Trophoblast cell (in vitro differentiated cells and primary cell): Measurements from ENCODE around the gene PEX12.

Experiments
- DNase-seq, 2 donors: peaks; one replicate each; pipeline ENCODE4 v3.0.0-alpha.2; 2016
- H2AFZ ChIP-seq: 2 replicates; pipeline ENCODE4 v1.6.1; 2013; ENCODE audit warnings: low read length, moderate library complexity, mild to moderate bottlenecking; ENCODE audit not compliant: insufficient read depth, poor library complexity
- H2AK5ac ChIP-seq: 2 replicates; pipeline ENCODE4 v1.6.1; 2013; ENCODE audit warnings: mild to moderate bottlenecking, low read length
- H2BK120ac ChIP-seq: 2 replicates; pipeline ENCODE4 v1.6.1; 2013; ENCODE audit warnings: low read length, mild to moderate bottlenecking, moderate library complexity; ENCODE audit not compliant: insufficient read depth, poor library complexity
- H2BK12ac ChIP-seq: 2 replicates; pipeline ENCODE4 v1.6.1; 2013; ENCODE audit warnings: mild to moderate bottlenecking, low read length, moderate library complexity
- H2BK5ac ChIP-seq: 2 replicates; pipeline ENCODE4 v1.6.1; 2013; ENCODE audit warnings: low read length, low read depth, moderate library complexity, mild to moderate bottlenecking; ENCODE audit not compliant: poor library complexity
- H3K14ac ChIP-seq: 2 replicates; pipeline ENCODE4 v1.6.1; 2013; ENCODE audit warnings: mild to moderate bottlenecking, low read length
- H3K18ac ChIP-seq: 2 replicates; pipeline ENCODE4 v1.6.1; 2013; ENCODE audit warnings: mild to moderate bottlenecking, low read length
- H3K23ac ChIP-seq: 2 replicates; pipeline ENCODE4 v1.6.1; 2013; ENCODE audit warnings: low read length
- H3K27ac ChIP-seq: 2 replicates; pipeline ENCODE4 v1.5.1; 2013; ENCODE audit warnings: low read depth, mild to moderate bottlenecking, inconsistent platforms, low read length, moderate library complexity
- H3K27me3 ChIP-seq: 2 replicates; pipeline ENCODE4 v1.6.1; 2013; ENCODE audit warnings: inconsistent platforms, mild to moderate bottlenecking, low read length, moderate library complexity; ENCODE audit not compliant: insufficient read depth
- H3K36me3 ChIP-seq, 2 experiments: 1 replicate in 1 of 2; 2 replicates in 1 of 2; pipeline ENCODE4 v1.6.1; 2013; ENCODE audit warnings: low read length in 2 of 2, mild to moderate bottlenecking in 2 of 2, moderate library complexity in 1 of 2; ENCODE audit not compliant: insufficient read depth in 2 of 2, control insufficient read depth in 1 of 2
- H3K4ac ChIP-seq: 2 replicates; pipeline ENCODE4 v1.6.1; 2013; ENCODE audit warnings: low read depth, mild to moderate bottlenecking, low read length, moderate library complexity
- H3K4me1 ChIP-seq, 2 experiments: 1 replicate in 1 of 2; 2 replicates in 1 of 2; pipeline ENCODE4 v1.6.1; 2013; ENCODE audit warnings: low read length in 2 of 2, mild to moderate bottlenecking in 2 of 2, moderate library complexity in 1 of 2; ENCODE audit not compliant: insufficient read depth in 2 of 2, control insufficient read depth in 1 of 2
- H3K4me2 ChIP-seq: 2 replicates; pipeline ENCODE4 v1.6.1; 2013; ENCODE audit warnings: inconsistent platforms, mild to moderate bottlenecking, low read length, moderate library complexity
- H3K4me3 ChIP-seq: 2 replicates; pipeline ENCODE4 v1.5.1; 2013; ENCODE audit warnings: mild to moderate bottlenecking, low read depth, low read length, inconsistent platforms
- H3K79me1 ChIP-seq: one replicate; pipeline ENCODE4 v1.6.1; 2013; ENCODE audit warnings: low read length
- H3K79me2 ChIP-seq: 2 replicates; pipeline ENCODE4 v1.6.1; 2013; ENCODE audit warnings: low read length, mild to moderate bottlenecking; ENCODE audit not compliant: control insufficient read depth, insufficient read depth, poor library complexity
- H3K9ac ChIP-seq: 2 replicates; pipeline ENCODE4 v1.6.1; 2013; ENCODE audit warnings: mild to moderate bottlenecking, low read length
- H3K9me3 ChIP-seq: 2 replicates; pipeline ENCODE4 v1.6.1; 2013; ENCODE audit warnings: low read depth, mild to moderate bottlenecking, control low read depth, inconsistent platforms, low read length; ENCODE audit not compliant: insufficient read depth
- H4K12ac ChIP-seq: 2 replicates; pipeline ENCODE4 v1.6.1; 2013; ENCODE audit warnings: low read depth, mild to moderate bottlenecking, low read length, moderate library complexity
- H4K8ac ChIP-seq: 2 replicates; pipeline ENCODE4 v1.6.1; 2013; ENCODE audit warnings: low read depth, mild to moderate bottlenecking, low read length, moderate library complexity
- H4K91ac ChIP-seq: one replicate; pipeline ENCODE4 v1.6.1; 2013; ENCODE audit warnings: low read depth, mild to moderate bottlenecking, low read length, moderate library complexity
- WGBS: extraction: QIAGEN DNeasy Blood & Tissue Kit; methylation state at CpG from one replicate; pipeline ENCODE4 v1.1.7; 2013; ENCODE audit warnings: missing lambda C conversion rate; ENCODE audit not compliant: insufficient read length, insufficient coverage; ENCODE audit errors: extremely low coverage; 5-methylcytosine and 5-hydroxymethylcytosine counted together

PEX12 gene

DNA sequence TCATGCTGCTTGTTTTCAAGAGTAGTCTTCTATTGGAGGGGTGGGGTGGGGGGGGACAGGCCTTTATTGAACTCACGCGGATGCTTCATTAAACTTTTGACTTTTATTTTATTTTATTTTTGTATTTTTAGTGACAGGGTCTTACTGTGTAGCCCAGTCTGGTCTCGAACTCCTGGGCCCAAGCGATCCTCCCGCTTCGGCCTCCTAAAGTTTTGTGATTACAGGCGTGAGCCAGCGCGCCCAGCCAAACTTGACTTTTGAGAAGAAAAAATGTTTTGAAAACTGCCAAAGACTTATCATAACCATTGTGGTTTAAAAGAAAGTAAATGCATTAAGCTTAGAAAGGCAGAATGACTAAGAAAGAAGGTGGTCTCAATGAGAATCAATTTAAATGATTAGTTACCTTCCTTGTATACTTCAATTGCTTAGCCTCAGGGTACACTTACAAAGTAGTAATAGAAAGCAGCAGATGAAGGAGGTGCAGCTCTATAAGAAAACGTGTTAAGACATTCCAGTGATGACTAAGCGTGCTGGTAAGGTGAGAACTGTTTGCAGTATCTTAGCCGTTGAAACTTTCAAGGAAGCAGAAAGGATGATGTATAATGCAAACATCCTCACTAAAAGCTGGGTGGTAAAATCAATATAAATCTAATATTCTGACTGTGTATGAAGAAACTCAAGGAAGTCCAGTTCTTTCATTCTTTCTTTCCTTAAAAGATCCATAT is 10.0 kb upstream of the PEX12 start:
- no peaks in the 10 kb centered on the region for H3K27me3 ChIP-seq
- no peak overlapping the region for H3K4me3 ChIP-seq
- no peak overlapping the region for H3K18ac ChIP-seq
- H3K9ac ChIP-seq, result no peak overlapping the region
- H3K9me3 ChIP-seq, result no peaks in the 10 kb centered on the region
- peak; percentile 70 to 94 for DNase-seq
- H3K4me1 ChIP-seq, result peaks cover 2 to 4% of the 10 kb centered on the region in 2 experiments
- peaks cover 7% of the 10 kb centered on the region for H3K79me1 ChIP-seq
- H2AK5ac ChIP-seq, result no peak overlapping the region
- H4K12ac ChIP-seq, result no peak overlapping the region
- H4K8ac ChIP-seq, result no peak overlapping the region
- H3K36me3 ChIP-seq, result peaks cover 2 to 4% of the 10 kb centered on the region in 2 experiments
- no peak overlapping the region for H2BK120ac ChIP-seq
- H3K4me2 ChIP-seq, result peak overlapping the region; percentile 71
- H4K91ac ChIP-seq, result no peak overlapping the region
- no peak overlapping the region for H3K4ac ChIP-seq
- no peak overlapping the region for H2BK12ac ChIP-seq
- H2AFZ ChIP-seq, result no peak overlapping the region
- peaks cover 8% of the 10 kb centered on the region for H3K79me2 ChIP-seq
- no peak overlapping the region for H3K23ac ChIP-seq
- H3K27ac ChIP-seq, result no peak overlapping the region
- H3K14ac ChIP-seq, result no peak overlapping the region
- WGBS, result no CpG with 5 or more reads among the region's 12 CpGs
- H2BK5ac ChIP-seq, result no peak overlapping the region

DNA sequence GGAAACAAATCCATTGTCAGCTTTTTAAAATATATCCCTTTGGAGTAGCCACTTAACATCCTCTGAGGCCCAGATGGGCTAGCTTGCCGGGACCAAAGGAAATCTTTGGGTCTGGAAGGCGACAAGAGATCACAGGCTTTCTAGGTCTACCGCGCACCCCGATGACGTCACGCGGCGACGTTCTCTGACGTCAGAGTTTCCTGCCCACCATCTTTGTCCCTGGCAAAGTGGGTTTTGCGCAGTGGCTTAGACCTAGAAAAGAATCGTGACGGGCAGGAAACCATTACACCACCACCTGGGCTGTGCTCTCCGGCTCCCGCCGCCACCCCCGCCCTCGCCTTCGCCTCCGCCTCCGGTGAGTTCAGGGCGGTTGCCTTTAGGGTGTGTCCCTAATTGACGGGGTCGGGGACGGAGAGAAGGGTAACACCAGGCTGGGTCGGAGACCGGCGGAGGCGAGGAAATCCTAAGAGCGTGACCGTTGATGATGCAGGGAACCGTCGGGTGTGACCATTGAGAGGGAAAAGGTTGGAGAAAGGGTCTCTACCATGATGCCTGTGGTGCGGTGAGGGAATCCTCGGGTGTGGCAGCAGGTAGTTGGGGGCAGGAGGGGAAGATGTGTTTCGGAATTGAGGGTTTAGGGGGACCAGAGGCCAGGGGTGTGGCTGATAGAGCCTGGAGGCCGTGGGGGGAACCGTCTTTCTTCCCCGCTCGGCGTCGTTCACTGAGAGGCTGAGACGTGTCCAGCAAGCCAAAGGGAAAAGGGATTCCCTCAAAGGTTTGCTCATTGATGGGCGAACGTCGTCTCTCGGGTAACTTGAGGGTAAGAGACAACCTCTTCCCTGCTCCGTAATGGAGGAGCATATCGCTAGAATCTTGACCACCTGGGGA is 8.9 kb upstream of the PEX12 start, which contains the start of gene AP2B1:
Gene AP2B1 (plus strand): TSS at position 249 of the 888 bp plus-strand sequence. CDS start 6,709 bp downstream, outside the sequence.
- Histone ChIP-seq H3K14ac (peak within 1 kb of the TSS; percentile 73), H3K18ac (peak within 1 kb of the TSS; percentile 55)

DNA sequence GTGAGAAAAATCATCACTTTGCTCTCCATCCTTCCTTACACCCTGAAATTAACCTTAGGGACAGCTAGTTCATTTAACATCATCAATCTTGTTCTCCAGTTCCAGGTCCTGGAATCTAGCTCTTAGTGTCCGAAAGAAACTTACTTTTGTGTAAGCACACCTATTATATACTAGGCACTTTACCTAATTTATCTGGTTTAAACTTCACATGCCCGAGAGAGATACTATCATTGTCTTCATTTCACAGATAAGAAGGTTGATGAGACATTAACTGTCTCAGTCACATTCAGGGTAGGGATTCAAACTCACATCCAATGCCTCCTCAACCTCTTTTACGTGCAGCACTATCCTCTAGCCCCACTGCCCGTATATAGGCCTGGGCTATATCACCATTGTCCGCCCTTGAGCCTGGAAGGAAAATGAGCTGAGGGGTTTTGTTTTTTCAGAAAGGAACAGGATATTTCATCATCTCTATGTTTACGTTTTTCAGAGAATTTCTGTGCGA is 8.2 kb upstream of the PEX12 start:
- H2BK120ac ChIP-seq, result peak overlapping the region; percentile 50
- H2BK5ac ChIP-seq, result peak overlapping the region; percentile 17
- peak overlapping the region; percentile 91 for H4K12ac ChIP-seq
- H3K79me2 ChIP-seq, result peaks cover 8% of the 10 kb centered on the region
- H2AK5ac ChIP-seq, result no peak overlapping the region
- WGBS, result no CpG with 5 or more reads among the region's 7 CpGs
- H3K4me2 ChIP-seq, result peak overlapping the region; percentile 71
- no peaks in the 10 kb centered on the region for H3K27me3 ChIP-seq
- H3K4me1 ChIP-seq, result peaks cover 2 to 4% of the 10 kb centered on the region in 2 experiments
- peak overlapping the region; percentile 95 for H2AFZ ChIP-seq
- peak overlapping the region; percentile 85 for H3K4me3 ChIP-seq
- H3K18ac ChIP-seq, result no peak overlapping the region
- DNase-seq, result no peak
- peak overlapping the region; percentile 53 for H3K9ac ChIP-seq
- peaks cover 7% of the 10 kb centered on the region for H3K79me1 ChIP-seq
- H3K14ac ChIP-seq, result peak overlapping the region; percentile 55
- peak overlapping the region; percentile 79 for H4K91ac ChIP-seq
- no peaks in the 10 kb centered on the region for H3K36me3 ChIP-seq
- H2BK12ac ChIP-seq, result no peak overlapping the region
- H3K23ac ChIP-seq, result no peak overlapping the region
- peak overlapping the region; percentile 100 for H4K8ac ChIP-seq
- H3K4ac ChIP-seq, result peak overlapping the region; percentile 80
- H3K27ac ChIP-seq, result no peak overlapping the region
- no peaks in the 10 kb centered on the region for H3K9me3 ChIP-seq

More for the DNA sequence above, 8.9 kb upstream of the PEX12 start, which contains the start of gene AP2B1:
- Histone ChIP-seq H3K9ac (peak within 1 kb of the TSS; percentile 77), H2BK120ac (peak within 1 kb of the TSS; percentile 53), H3K4me2 (peak within 1 kb of the TSS; percentile 71), H3K4ac (peak within 1 kb of the TSS; percentile 80), H3K4me3 (peak within 1 kb of the TSS; percentile 85), H4K8ac (peak within 1 kb of the TSS; percentile 100), H3K27me3 (no peaks in the 10 kb centered on the region), H3K9me3 (no peaks in the 10 kb centered on the region), H2BK5ac (peak within 1 kb of the TSS; percentile 53), H3K36me3 (peaks cover 1% of the 10 kb centered on the region in 2 experiments), H3K79me2 (peaks cover 8% of the 10 kb centered on the region), H2AFZ (peak within 1 kb of the TSS; percentile 95), H2BK12ac (no peak within 1 kb of the TSS), H2AK5ac (peak within 1 kb of the TSS; percentile 50), H3K23ac (peak within 1 kb of the TSS; percentile 4), H3K27ac (peak within 1 kb of the TSS; percentile 72), H4K91ac (peak within 1 kb of the TSS; percentile 85), H3K79me1 (peaks cover 7% of the 10 kb centered on the region), H3K4me1 (peaks cover 2 to 4% of the 10 kb centered on the region in 2 experiments), H4K12ac (peak within 1 kb of the TSS; percentile 91)
- no CpG with 5 or more reads among the region's 50 CpGs for WGBS
- peak; percentile 96 to 100 for DNase-seq

DNA sequence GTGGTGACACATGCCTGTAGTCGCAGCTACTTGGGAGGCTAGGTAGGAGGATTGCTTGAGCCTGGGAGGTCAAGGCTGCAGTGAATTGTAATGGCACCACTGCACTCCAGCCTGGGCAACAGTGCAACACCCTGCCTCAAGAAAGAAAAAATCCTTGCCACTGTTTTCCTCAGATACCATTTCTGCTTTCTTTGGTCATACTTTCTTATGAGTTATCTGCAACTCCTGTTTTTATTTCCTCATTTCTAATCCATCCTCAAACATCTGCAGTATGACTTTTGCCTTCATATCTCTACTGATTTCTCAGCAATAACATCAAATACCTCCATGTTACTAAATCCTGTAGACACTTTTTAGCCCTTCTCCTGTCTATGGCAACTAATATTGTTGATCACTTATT is 5.7 kb upstream of the PEX12 start:
- Histone ChIP-seq H3K27ac (no peak overlapping the region), H3K4me2 (no peak overlapping the region), H2AK5ac (no peak overlapping the region), H2AFZ (no peak overlapping the region), H2BK12ac (no peak overlapping the region), H3K18ac (no peak overlapping the region), H3K9ac (no peak overlapping the region), H4K8ac (no peak overlapping the region), H3K36me3 (no peaks in the 10 kb centered on the region), H3K4me3 (no peak overlapping the region), H3K4me1 (peaks cover 2 to 4% of the 10 kb centered on the region in 2 experiments), H4K12ac (no peak overlapping the region), H3K14ac (no peak overlapping the region), H3K4ac (no peak overlapping the region), H2BK120ac (no peak overlapping the region), H3K27me3 (no peaks in the 10 kb centered on the region), H3K79me1 (peaks cover 7% of the 10 kb centered on the region), H3K23ac (no peak overlapping the region), H3K9me3 (no peaks in the 10 kb centered on the region), H4K91ac (no peak overlapping the region), H2BK5ac (no peak overlapping the region), H3K79me2 (peaks cover 4% of the 10 kb centered on the region)
- WGBS, result no CpG with 5 or more reads among the region's 1 CpG
- DNase-seq, result no peak
